Activated CD4-positive, alpha-beta memory T cell treated with anti-CD3 and anti-CD28 coated beads for 36 hours (primary cell): Measurements from ENCODE around the gene GRM7. TPM values are rescaled to one million over a fixed set of nuclear protein-coding genes. Genes with fewer than 3 reads are reported as not detected.

Experiments
- CTCF ChIA-PET: fragments of 350-600 bp; sonication (Branson Sonifier 250); formaldehyde crosslinking; loops from one replicate; lab custom pipeline; 2021; ENCODE audit warnings: antibody characterized with exemption, inconsistent platforms; lab: Charles Lee
- POLR2A ChIA-PET: fragments of 350-600 bp; sonication (Branson Sonifier 250); formaldehyde crosslinking; loops from one replicate; lab custom pipeline; 2021; ENCODE audit warnings: antibody characterized with exemption; lab: Charles Lee
- DNase-seq: peaks from one replicate; pipeline ENCODE4 v3.0.0-alpha.2; 2020
- H3K27ac Mint-ChIP-seq: one replicate; pipeline ENCODE4 v1.8.0; 2021; ENCODE audit warnings: mixed read lengths
- H3K27me3 Mint-ChIP-seq: one replicate; pipeline ENCODE4 v1.8.0; 2021; ENCODE audit warnings: mixed read lengths
- H3K36me3 Mint-ChIP-seq: one replicate; pipeline ENCODE4 v1.8.0; 2021; ENCODE audit warnings: mixed read lengths
- H3K4me1 Mint-ChIP-seq: one replicate; pipeline ENCODE4 v1.8.0; 2021; ENCODE audit warnings: low read depth, mixed read lengths
- H3K4me3 Mint-ChIP-seq: one replicate; pipeline ENCODE4 v1.8.0; 2021; ENCODE audit warnings: mild to moderate bottlenecking, mixed read lengths
- H3K9me3 Mint-ChIP-seq: one replicate; pipeline ENCODE4 v1.8.0; 2021; ENCODE audit warnings: mixed read lengths
- intact Hi-C: fragments of 100-400 bp; cut with micrococcal nuclease; formaldehyde crosslinking; loops from one replicate; pipeline ENCODE4 v1.15.1; 2023
- total RNA-seq, 2 experiments: library from RNA; stranded (reverse); gene quantifications; one replicate each; pipeline ENCODE4 v1.2.3, GENCODE V29; 2021

Gene GRM7
- total RNA-seq, 2 experiments from 2014 or later = not detected

GRCh38 chr3:7709376-7710082 is 848.6 kb downstream of the GRM7 start:
- no peaks in the 10 kb centered on the region for H3K36me3 Mint-ChIP-seq
- ChIA-PET CTCF (no interaction called here), POLR2A (no interaction called here)
- H3K4me1 Mint-ChIP-seq = peaks cover 3% of the 10 kb centered on the region
- DNase-seq = no peak
- intact Hi-C loops = no loop called here
- no peaks in the 10 kb centered on the region for H3K27me3 Mint-ChIP-seq
- H3K27ac Mint-ChIP-seq = no peak overlapping the region
- H3K9me3 Mint-ChIP-seq = no peaks in the 10 kb centered on the region
- no peak overlapping the region for H3K4me3 Mint-ChIP-seq

GRCh38 chr3:7710284-7710683 is 849.4 kb downstream of the GRM7 start:
- H3K36me3 Mint-ChIP-seq = no peaks in the 10 kb centered on the region
- no peak overlapping the region for H3K4me3 Mint-ChIP-seq
- intact Hi-C loops = no loop called here

DNA sequence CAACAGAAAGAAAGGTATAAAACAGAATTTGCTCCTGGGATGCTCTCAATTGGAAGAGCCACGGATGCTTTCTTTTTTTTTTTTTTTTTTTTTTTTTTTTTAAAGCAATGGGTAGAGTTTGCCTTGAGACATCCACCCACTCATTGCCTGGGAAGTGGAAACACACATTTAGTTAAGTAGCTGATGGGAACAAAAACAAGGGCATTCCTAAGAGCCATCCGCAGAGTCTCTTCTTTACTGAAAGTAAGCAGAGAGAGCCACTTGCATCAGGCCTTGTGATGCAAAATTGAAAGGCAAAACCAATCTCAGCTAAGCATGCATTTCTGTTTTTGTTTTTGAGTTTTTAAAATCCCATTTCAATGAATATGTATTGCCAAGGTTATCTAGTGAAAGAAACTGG is 852.8 kb downstream of the GRM7 start:
- Mint-ChIP-seq H3K4me3 (no peak overlapping the region), H3K27me3 (no peaks in the 10 kb centered on the region), H3K9me3 (no peaks in the 10 kb centered on the region), H3K4me1 (no peaks in the 10 kb centered on the region), H3K27ac (no peak overlapping the region), H3K36me3 (no peaks in the 10 kb centered on the region)
- CTCF ChIA-PET = no interaction called here
- intact Hi-C loops = no loop called here
- DNase-seq = no peak
- POLR2A ChIA-PET = no interaction called here

More at GRCh38 chr3:7710284-7710683, 849.4 kb downstream of the GRM7 start:
- ChIA-PET POLR2A (no interaction called here), CTCF (no interaction called here)
- Mint-ChIP-seq H3K4me1 (peaks cover 3% of the 10 kb centered on the region), H3K27ac (no peak overlapping the region), H3K27me3 (no peaks in the 10 kb centered on the region), H3K9me3 (no peaks in the 10 kb centered on the region)
- DNase-seq = no peak

DNA sequence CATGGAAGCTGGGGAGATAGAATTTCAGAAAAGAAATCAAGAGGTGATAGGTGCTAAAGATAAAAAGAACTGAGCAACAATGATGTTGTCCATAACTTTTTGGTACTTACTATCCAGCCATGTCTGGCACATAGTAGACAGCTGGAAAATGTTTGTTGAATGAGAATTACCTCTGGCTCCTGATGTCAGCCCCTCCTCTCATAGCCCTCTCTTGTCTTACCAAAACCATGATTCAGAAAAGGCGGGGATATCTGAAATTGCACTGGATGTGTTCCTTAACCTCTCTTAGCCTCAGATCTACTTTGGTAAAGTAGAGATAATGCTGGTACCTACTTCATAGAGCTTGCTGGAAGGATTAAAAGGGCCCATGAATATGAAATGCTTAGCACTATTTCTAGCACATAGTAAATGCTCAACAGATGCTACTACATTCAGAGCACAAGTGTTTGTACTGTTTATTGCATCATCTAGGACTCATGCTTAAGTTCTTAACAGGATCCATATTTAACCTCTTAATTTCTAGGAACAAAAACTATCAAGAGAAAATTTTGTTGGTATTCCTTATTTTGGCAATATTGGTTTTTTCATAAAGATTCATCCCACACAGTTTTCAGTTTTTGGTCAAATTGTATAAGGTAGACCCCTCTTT is 859.9 kb downstream of the GRM7 start:
- H3K9me3 Mint-ChIP-seq = no peaks in the 10 kb centered on the region
- no peak overlapping the region for H3K4me3 Mint-ChIP-seq
- no peak for DNase-seq
- no peaks in the 10 kb centered on the region for H3K4me1 Mint-ChIP-seq
- H3K27ac Mint-ChIP-seq = no peak overlapping the region
- H3K36me3 Mint-ChIP-seq = no peaks in the 10 kb centered on the region
- ChIA-PET POLR2A (no interaction called here), CTCF (no interaction called here)
- intact Hi-C loops = no loop called here
- H3K27me3 Mint-ChIP-seq = no peaks in the 10 kb centered on the region

DNA sequence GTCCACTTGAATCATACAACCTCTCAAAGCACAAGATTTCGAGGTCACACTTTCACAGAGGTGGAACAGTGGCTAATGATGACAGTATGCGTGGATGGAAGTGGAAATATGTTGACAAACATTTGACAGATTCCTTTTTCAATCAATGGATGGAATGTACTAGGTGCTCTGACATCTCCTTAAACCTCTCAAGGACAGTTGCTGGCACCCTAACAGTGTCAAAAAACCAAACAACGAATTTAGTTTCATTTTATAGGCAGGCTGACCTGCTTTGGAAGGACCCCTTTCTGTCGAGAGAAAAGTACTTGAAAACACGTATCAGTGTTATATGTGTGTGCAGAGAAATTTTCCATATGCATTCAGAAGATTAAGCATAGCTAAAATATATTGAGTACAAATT is 861.0 kb downstream of the GRM7 start:
- no peak for DNase-seq
- ChIA-PET CTCF (no interaction called here), POLR2A (no interaction called here)
- no peaks in the 10 kb centered on the region for H3K36me3 Mint-ChIP-seq
- H3K4me1 Mint-ChIP-seq = no peaks in the 10 kb centered on the region
- no peak overlapping the region for H3K27ac Mint-ChIP-seq
- H3K9me3 Mint-ChIP-seq = no peaks in the 10 kb centered on the region
- no peaks in the 10 kb centered on the region for H3K27me3 Mint-ChIP-seq
- no peak overlapping the region for H3K4me3 Mint-ChIP-seq
- intact Hi-C loops = no loop called here

GRCh38 chr3:7728566-7729519 is 867.9 kb downstream of the GRM7 start:
- no peak for DNase-seq
- Mint-ChIP-seq H3K9me3 (no peaks in the 10 kb centered on the region), H3K36me3 (no peaks in the 10 kb centered on the region), H3K4me3 (no peak overlapping the region), H3K27ac (no peak overlapping the region), H3K27me3 (no peaks in the 10 kb centered on the region), H3K4me1 (no peaks in the 10 kb centered on the region)
- CTCF ChIA-PET = no interaction called here
- POLR2A ChIA-PET = no interaction called here
- intact Hi-C loops = no loop called here

GRCh38 chr3:7733933-7734332 is 873.0 kb downstream of the GRM7 start:
- DNase-seq = no peak
- Mint-ChIP-seq H3K27me3 (no peaks in the 10 kb centered on the region), H3K36me3 (no peaks in the 10 kb centered on the region), H3K4me3 (no peak overlapping the region), H3K9me3 (no peaks in the 10 kb centered on the region), H3K27ac (no peak overlapping the region), H3K4me1 (no peaks in the 10 kb centered on the region)
- intact Hi-C loops = no loop called here
- CTCF ChIA-PET = no interaction called here
- POLR2A ChIA-PET = no interaction called here

GRCh38 chr3:7734456-7734855 is 873.5 kb downstream of the GRM7 start:
- Mint-ChIP-seq H3K27me3 (no peaks in the 10 kb centered on the region), H3K4me3 (no peak overlapping the region), H3K36me3 (no peaks in the 10 kb centered on the region), H3K4me1 (no peaks in the 10 kb centered on the region), H3K9me3 (no peaks in the 10 kb centered on the region), H3K27ac (no peak overlapping the region)
- DNase-seq = no peak
- ChIA-PET CTCF (no interaction called here), POLR2A (no interaction called here)
- intact Hi-C loops = no loop called here

GRCh38 chr3:7737263-7737662 is 876.3 kb downstream of the GRM7 start:
- Mint-ChIP-seq H3K9me3 (no peaks in the 10 kb centered on the region), H3K4me1 (no peaks in the 10 kb centered on the region), H3K36me3 (no peaks in the 10 kb centered on the region), H3K27me3 (no peaks in the 10 kb centered on the region), H3K27ac (no peak overlapping the region), H3K4me3 (no peak overlapping the region)
- CTCF ChIA-PET = no interaction called here
- DNase-seq = no peak
- intact Hi-C loops = no loop called here
- POLR2A ChIA-PET = no interaction called here

DNA sequence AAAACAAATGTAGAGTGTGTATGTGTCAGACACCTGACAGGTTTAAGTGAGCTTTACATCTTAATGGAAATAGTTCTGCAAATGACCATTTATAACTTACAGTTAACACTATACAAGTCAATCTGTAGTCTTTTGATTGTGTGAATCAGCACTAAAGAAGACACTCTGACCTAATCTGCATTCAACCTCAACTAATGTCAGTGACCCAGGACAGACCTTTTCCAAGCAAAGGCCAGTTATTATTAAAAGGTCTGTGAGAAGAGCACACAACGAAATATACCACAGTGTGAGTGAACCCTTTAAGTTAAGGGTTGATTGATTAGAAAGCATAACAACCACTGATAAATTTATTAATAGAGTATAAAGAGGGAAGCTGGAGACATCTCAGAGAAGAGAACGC is 878.8 kb downstream of the GRM7 start:
- Mint-ChIP-seq H3K4me3 (no peak overlapping the region), H3K9me3 (no peaks in the 10 kb centered on the region), H3K27me3 (no peaks in the 10 kb centered on the region), H3K4me1 (no peaks in the 10 kb centered on the region), H3K27ac (no peak overlapping the region), H3K36me3 (no peaks in the 10 kb centered on the region)
- ChIA-PET POLR2A (no interaction called here), CTCF (no interaction called here)
- intact Hi-C loops = no loop called here
- DNase-seq = no peak

GRCh38 chr3:7740458-7740857 is 879.5 kb downstream of the GRM7 start:
- H3K27me3 Mint-ChIP-seq = no peaks in the 10 kb centered on the region

DNA sequence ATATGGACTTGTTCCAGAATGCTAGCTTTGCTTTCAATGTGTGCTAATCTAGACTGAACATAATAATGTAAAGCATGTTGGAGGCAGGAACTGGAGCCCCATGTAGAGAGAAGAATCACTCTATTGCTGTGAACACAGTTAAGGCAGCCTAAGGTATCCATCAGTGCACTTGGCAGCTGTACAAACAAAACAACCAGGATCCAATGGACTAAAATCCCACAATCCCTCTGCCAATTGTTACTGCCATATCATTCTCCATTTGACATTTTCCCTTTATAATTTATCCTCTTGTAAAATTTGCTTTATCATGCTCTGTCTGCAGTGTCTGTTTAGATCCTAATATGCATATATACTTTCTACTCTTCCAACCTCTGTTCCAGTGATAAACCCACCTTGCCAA is 883.9 kb downstream of the GRM7 start:
- Mint-ChIP-seq H3K9me3 (no peaks in the 10 kb centered on the region), H3K36me3 (no peaks in the 10 kb centered on the region), H3K27me3 (no peaks in the 10 kb centered on the region), H3K27ac (no peak overlapping the region), H3K4me3 (no peak overlapping the region), H3K4me1 (no peaks in the 10 kb centered on the region)
- ChIA-PET CTCF (no interaction called here), POLR2A (no interaction called here)
- intact Hi-C loops = no loop called here
- DNase-seq = no peak

More at GRCh38 chr3:7740458-7740857, 879.5 kb downstream of the GRM7 start:
- intact Hi-C loops = no loop called here
- no peak overlapping the region for H3K27ac Mint-ChIP-seq
- no peaks in the 10 kb centered on the region for H3K36me3 Mint-ChIP-seq
- no peaks in the 10 kb centered on the region for H3K9me3 Mint-ChIP-seq
- no peak overlapping the region for H3K4me3 Mint-ChIP-seq
- ChIA-PET POLR2A (no interaction called here), CTCF (no interaction called here)
- DNase-seq = no peak
- H3K4me1 Mint-ChIP-seq = no peaks in the 10 kb centered on the region
